Spleen (tissue), 11 donors: ENCODE results near the gene ARMC12. TPM values are rescaled to one million over a fixed set of nuclear protein-coding genes. Genes with fewer than 3 reads are reported as not detected.

Experiments
- DNase-seq: peaks from one replicate; pipeline ENCODE4 v3.0.0-alpha.2; 2020
- H3K27ac ChIP-seq, 8 donors: fragments of 200-600 bp; sonication (generic) in 7 of 8; 1 replicate in 4 of 8; 2 replicates in 4 of 8; pipeline versions ENCODE4 v1.5.0 to v1.8.0; 2016 to 2021; ENCODE audit warnings: inconsistent platforms in 4 of 8, mild to moderate bottlenecking in 4 of 8, moderate library complexity in 1 of 8
- H3K27me3 ChIP-seq, 7 donors: fragments of 200-600 bp; sonication (generic) in 6 of 7; replicated peaks in 1 of 7; 1 replicate in 4 of 7; 2 replicates in 3 of 7; pipeline versions ENCODE4 v1.5.0 to v1.8.0; 2016 to 2021; ENCODE audit warnings: inconsistent platforms in 3 of 7, mild to moderate bottlenecking in 1 of 7
- H3K36me3 ChIP-seq, 6 donors: fragments of 200-600 bp; sonication (generic) in 5 of 6; 1 replicate in 4 of 6; 2 replicates in 2 of 6; pipeline versions ENCODE4 v1.5.0 to v1.8.0; 2016 to 2021; ENCODE audit warnings: inconsistent platforms in 2 of 6
- H3K4me1 ChIP-seq, 6 donors: fragments of 200-600 bp; sonication (generic) in 5 of 6; 1 replicate in 3 of 6; 2 replicates in 3 of 6; pipeline versions ENCODE4 v1.5.0 to v1.8.0; 2016 to 2021; ENCODE audit warnings: inconsistent platforms in 3 of 6
- H3K4me3 ChIP-seq, 8 donors: fragments of 200-600 bp; sonication (generic) in 7 of 8; 1 replicate in 4 of 8; 2 replicates in 4 of 8; pipeline versions ENCODE4 v1.5.0 to v1.8.0; 2016 to 2021; ENCODE audit warnings: inconsistent platforms in 4 of 8, mild to moderate bottlenecking in 4 of 8, moderate library complexity in 2 of 8
- H3K9me3 ChIP-seq, 8 donors: fragments of 200-600 bp; sonication (generic) in 7 of 8; 1 replicate in 4 of 8; 2 replicates in 4 of 8; pipeline versions ENCODE4 v1.5.0 to v1.8.0; 2016 to 2021; ENCODE audit warnings: inconsistent platforms in 4 of 8
- CTCF ChIP-seq, 11 experiments: fragments of 200-600 bp in 7 of 11; fragments of 450-650 bp in 4 of 11; sonication (generic) in 4 of 11; IDR thresholded peaks in 8 of 11; conservative IDR thresholded peaks in 3 of 11; 1 replicate in 7 of 11; 2 replicates in 4 of 11; pipeline versions ENCODE4 v1.4.0 to v1.8.0; 2016 to 2021; ENCODE audit warnings: antibody characterized with exemption in 11 of 11, inconsistent platforms in 4 of 11, mild to moderate bottlenecking in 1 of 11
- POLR2A ChIP-seq, 3 donors: fragments of 450-650 bp; IDR thresholded peaks; one replicate each; pipeline ENCODE4 v1.5.1; 2017; ENCODE audit warnings: antibody characterized with exemption in 3 of 3, mild to moderate bottlenecking in 1 of 3
- POLR2AphosphoS5 ChIP-seq, 3 donors: sonication (generic); formaldehyde crosslinking; IDR thresholded peaks; one replicate each; pipeline ENCODE4 v1.5.1; 2017; ENCODE audit warnings: antibody characterized with exemption in 3 of 3
- WGBS, 5 donors: extraction: QIAGEN DNeasy Blood & Tissue Kit in 3 of 5; methylation state at CpG; one replicate each; pipeline versions ENCODE4 v1.1.5 to v1.1.7; 2013 to 2018; 5-methylcytosine and 5-hydroxymethylcytosine counted together
- intact Hi-C: fragments of 100-400 bp; cut with DNase I; formaldehyde crosslinking; loops from one replicate; pipeline ENCODE4 v1.15.0; 2023; ENCODE audit warnings: low total_unique reads
- polyA plus RNA-seq, 3 donors: library from polyadenylated mRNA; stranded (reverse); fragments of 200-250 nt; gene quantifications; one replicate each; pipeline ENCODE4 v1.2.1, GENCODE V29; 2013
- total RNA-seq, 7 donors: library from RNA; depleted of rRNA in 3 of 7; stranded (reverse); fragments of >200 nt in 3 of 7; fragmentation: NEBNext Ultra II Directional in 4 of 7; extraction: Animal tissue kit (Norgen Biotek cat#: 25700) in 4 of 7; gene quantifications; one replicate each; pipeline versions ENCODE4 v1.1.0 to v1.2.1, GENCODE V29; 2016 to 2021
- donor health status: healthy with polysubstance abuse.
- donor health status: DM: no; HTN: no; CAD: no; lungs with moderate emphysema.
- donor health status: DM: no; HTN: no; CAD: no.
- donor health status: Bipolar disorder and iron deficiency.
- donor health status: healthy.
- donor health status: DM: no; HTN: no; CAD: no.
- donor health status: DM: yes; HTN: yes; CAD: no.

ARMC12 gene
- total and polyA plus RNA-seq, 10 donors = 0.23 to 4.1 (median 1.2) TPM

GRCh38 chr6:35777356-35778102, 40.7 kb downstream of the ARMC12 start:
- Histone ChIP-seq H3K27ac (no peak overlapping the region), H3K4me3 (no peak overlapping the region), H3K9me3 (no peaks in the 10 kb centered on the region), H3K36me3 (no peaks in the 10 kb centered on the region), H3K4me1 (peaks cover 0 to 18% (median 10%) of the 10 kb centered on the region in 6 donors), H3K27me3 (peaks cover 0 to 25% (median 19%) of the 10 kb centered on the region in 7 donors)
- intact Hi-C loops = no loop called here
- WGBS, 5 donors = 83 to 90% (median 85%) methylated on average over 9 to 10 of the region's 10 CpGs
- no peak for DNase-seq
- TF ChIP-seq POLR2A (IDR thresholded peaks at IDR 0.05) (no peak), CTCF (IDR thresholded peaks at IDR 0.05 in 8 of 11, conservative IDR thresholded peaks at IDR 0.05 in 3 of 11) (no peak), POLR2AphosphoS5 (IDR thresholded peaks at IDR 0.05) (no peak)

- DNase-seq = no peak
- H3K27ac ChIP-seq = no peak overlapping the region
- WGBS, 5 donors = 69 to 95% (median 91%) methylated on average over 2 of the region's 2 CpGs
- no peaks in the 10 kb centered on the region for H3K36me3 ChIP-seq
- peaks cover 0 to 25% (median 19%) of the 10 kb centered on the region in 7 donors for H3K27me3 ChIP-seq
- H3K4me3 ChIP-seq = no peak overlapping the region
- TF ChIP-seq CTCF (IDR thresholded peaks at IDR 0.05 in 8 of 11, conservative IDR thresholded peaks at IDR 0.05 in 3 of 11) (no peak), POLR2AphosphoS5 (IDR thresholded peaks at IDR 0.05) (no peak), POLR2A (IDR thresholded peaks at IDR 0.05) (no peak)
- intact Hi-C loops = no loop called here
- no peaks in the 10 kb centered on the region for H3K9me3 ChIP-seq
- peaks cover 0 to 18% (median 10%) of the 10 kb centered on the region in 6 donors for H3K4me1 ChIP-seq
Measured at GRCh38 chr6:35778437-35778836, 41.6 kb downstream of the ARMC12 start.

GRCh38 chr6:35780719-35781118, 43.9 kb downstream of the ARMC12 start, which contains the start of gene CLPSL1:
TSS of gene CLPSL1 (plus strand) at chr6:35781019. CDS start at chr6:35781111, 92 bp downstream.
- 84 to 94% (median 87%) methylated on average over 7 of the region's 7 CpGs for WGBS, 5 donors
- intact Hi-C loops = no loop called here
- Histone ChIP-seq H3K9me3 (no peaks in the 10 kb centered on the region), H3K4me3 (no peak within 1 kb of the TSS), H3K36me3 (no peaks in the 10 kb centered on the region), H3K27ac (no peak within 1 kb of the TSS), H3K4me1 (peaks cover 0 to 17% (median 10%) of the 10 kb centered on the region in 6 donors), H3K27me3 (peaks cover 0 to 31% (median 14%) of the 10 kb centered on the region in 7 donors)
- TF ChIP-seq CTCF (IDR thresholded peaks at IDR 0.05 in 8 of 11, conservative IDR thresholded peaks at IDR 0.05 in 3 of 11) (no peak), POLR2AphosphoS5 (IDR thresholded peaks at IDR 0.05) (no peak), POLR2A (IDR thresholded peaks at IDR 0.05) (no peak)
- DNase-seq = no peak

GRCh38 chr6:35781290-35781689, 44.5 kb downstream of the ARMC12 start:
- H3K4me1 ChIP-seq = peaks cover 0 to 11% (median 7%) of the 10 kb centered on the region in 6 donors
- H3K27ac ChIP-seq = no peak overlapping the region
- no peaks in the 10 kb centered on the region for H3K36me3 ChIP-seq
- DNase-seq = no peak
- H3K27me3 ChIP-seq = peaks cover 0 to 31% (median 10%) of the 10 kb centered on the region in 7 donors
- WGBS, 5 donors = 94 to 98% (median 96%) methylated on average over 2 of the region's 2 CpGs
- intact Hi-C loops = no loop called here
- TF ChIP-seq POLR2AphosphoS5 (IDR thresholded peaks at IDR 0.05) (no peak), CTCF (IDR thresholded peaks at IDR 0.05 in 8 of 11, conservative IDR thresholded peaks at IDR 0.05 in 3 of 11) (no peak), POLR2A (IDR thresholded peaks at IDR 0.05) (no peak)
- H3K4me3 ChIP-seq = no peak overlapping the region
- H3K9me3 ChIP-seq = no peaks in the 10 kb centered on the region
